ENCODE data around the gene LIPH.

DNA sequence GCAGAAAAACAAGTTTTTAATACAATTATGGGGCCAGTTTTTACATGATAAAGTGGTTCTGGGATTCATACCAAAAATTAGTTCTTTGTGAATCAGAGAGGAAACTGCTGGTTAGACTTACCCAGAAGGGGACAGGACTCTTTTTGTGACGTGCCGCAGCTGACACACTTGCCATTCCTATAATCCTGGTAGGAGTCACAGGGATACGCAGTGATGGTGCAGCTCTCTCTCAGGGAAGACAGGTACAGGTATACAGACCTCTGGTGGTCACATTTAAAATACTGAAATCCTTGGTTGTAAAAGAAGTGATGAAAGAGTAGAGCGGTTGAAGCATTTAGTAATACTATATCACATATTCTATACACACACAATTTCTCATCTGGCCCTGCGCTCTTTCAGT lies 33.4 kb downstream of the LIPH start:
- TF ChIP-seq, protein P1, sequence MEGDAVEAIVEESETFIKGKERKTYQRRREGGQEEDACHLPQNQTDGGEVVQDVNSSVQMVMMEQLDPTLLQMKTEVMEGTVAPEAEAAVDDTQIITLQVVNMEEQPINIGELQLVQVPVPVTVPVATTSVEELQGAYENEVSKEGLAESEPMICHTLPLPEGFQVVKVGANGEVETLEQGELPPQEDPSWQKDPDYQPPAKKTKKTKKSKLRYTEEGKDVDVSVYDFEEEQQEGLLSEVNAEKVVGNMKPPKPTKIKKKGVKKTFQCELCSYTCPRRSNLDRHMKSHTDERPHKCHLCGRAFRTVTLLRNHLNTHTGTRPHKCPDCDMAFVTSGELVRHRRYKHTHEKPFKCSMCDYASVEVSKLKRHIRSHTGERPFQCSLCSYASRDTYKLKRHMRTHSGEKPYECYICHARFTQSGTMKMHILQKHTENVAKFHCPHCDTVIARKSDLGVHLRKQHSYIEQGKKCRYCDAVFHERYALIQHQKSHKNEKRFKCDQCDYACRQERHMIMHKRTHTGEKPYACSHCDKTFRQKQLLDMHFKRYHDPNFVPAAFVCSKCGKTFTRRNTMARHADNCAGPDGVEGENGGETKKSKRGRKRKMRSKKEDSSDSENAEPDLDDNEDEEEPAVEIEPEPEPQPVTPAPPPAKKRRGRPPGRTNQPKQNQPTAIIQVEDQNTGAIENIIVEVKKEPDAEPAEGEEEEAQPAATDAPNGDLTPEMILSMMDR (conservative IDR thresholded peaks at IDR 0.05; ENCODE audit: low read length) = no peak
- no peak for TF ChIP-seq EZH2phosphoT487 (IDR thresholded peaks at IDR 0.05; ENCODE audit: borderline replicate concordance)
